Tibial artery (tissue), 4 donors: ENCODE data around the gene SPAG9.

Experiments used
- DNase-seq, 2 donors: peaks; one replicate each; pipeline ENCODE4 v3.0.0-alpha.2; 2019
- H3K27ac ChIP-seq, 2 donors: fragments of 200-600 bp; sonication (generic) in 1 of 2; 1 replicate in 1 of 2; 2 replicates in 1 of 2; pipeline ENCODE4 v1.5.1; 2018 to 2019; ENCODE audit warnings: mild to moderate bottlenecking in 1 of 2
- H3K27me3 ChIP-seq, 2 donors: fragments of 200-600 bp; sonication (generic) in 1 of 2; one replicate each; pipeline versions ENCODE4 v1.5.1 to v1.6.0; 2016 to 2019
- H3K36me3 ChIP-seq, 3 donors: fragments of 200-600 bp; sonication (generic) in 2 of 3; one replicate each; pipeline ENCODE4 v1.5.1; 2016 to 2019; ENCODE audit warnings: mild to moderate bottlenecking in 2 of 3
- H3K4me1 ChIP-seq, 4 donors: fragments of 200-600 bp; sonication (generic) in 2 of 4; 1 replicate in 3 of 4; 2 replicates in 1 of 4; pipeline ENCODE4 v1.5.1; 2016 to 2019
- H3K4me3 ChIP-seq, 2 donors: fragments of 200-600 bp; sonication (generic) in 1 of 2; 1 replicate in 1 of 2; 2 replicates in 1 of 2; pipeline ENCODE4 v1.5.1; 2018 to 2019; ENCODE audit warnings: mild to moderate bottlenecking in 2 of 2
- H3K9me3 ChIP-seq, 3 donors: fragments of 200-600 bp; sonication (generic) in 1 of 3; one replicate each; pipeline ENCODE4 v1.5.1; 2016 to 2019
- intact Hi-C: fragments of 100-400 bp; cut with DNase I; formaldehyde crosslinking; loops from one replicate; pipeline ENCODE4 v1.15.0; 2023; ENCODE audit warnings: low total_unique reads
- TF ChIP-seq, protein P1 (sequence below), 2 experiments: fragments of 200-600 bp in 1 of 2; fragments of 450-650 bp in 1 of 2; IDR thresholded peaks; one replicate each; pipeline ENCODE4 v1.5.1; 2017 to 2019; ENCODE audit warnings: antibody characterized with exemption in 2 of 2, mild to moderate bottlenecking in 1 of 2, moderate library complexity in 1 of 2

The SPAG9 gene

DNA sequence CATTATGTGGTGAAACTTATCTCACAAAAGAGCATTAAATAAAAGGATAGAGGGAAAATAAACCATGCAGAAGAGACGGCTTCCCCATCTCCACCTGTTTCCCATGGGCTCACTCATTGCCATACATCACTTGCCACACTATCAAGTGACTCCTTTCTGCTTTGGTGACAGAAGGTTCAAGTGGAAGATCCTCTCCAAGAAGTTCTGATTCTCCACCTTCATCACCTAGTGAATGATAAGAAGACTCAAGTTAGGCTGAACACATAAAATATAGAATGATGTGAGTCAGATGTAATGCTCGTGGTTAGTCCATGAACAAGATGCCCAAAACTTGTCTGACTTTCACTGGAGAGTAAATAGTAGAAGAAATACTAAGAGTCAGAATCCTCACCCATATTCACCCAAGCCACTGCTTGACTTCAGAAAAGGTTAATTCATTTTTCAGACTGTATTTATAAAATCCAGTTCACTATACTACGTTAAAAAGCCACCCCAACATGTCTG, 154.5 kb downstream of the SPAG9 start:
- Histone ChIP-seq H3K36me3 (peaks cover 13 to 40% (median 22%) of the 10 kb centered on the region in 3 donors), H3K9me3 (no peaks in the 10 kb centered on the region), H3K4me3 (no peak overlapping the region), H3K27me3 (no peaks in the 10 kb centered on the region), H3K27ac (peak overlapping the region; percentile 57 to 63), H3K4me1 (peaks cover 0 to 74% (median 24%) of the 10 kb centered on the region in 4 donors)
- DNase-seq: no peak
- TF ChIP-seq, protein P1, sequence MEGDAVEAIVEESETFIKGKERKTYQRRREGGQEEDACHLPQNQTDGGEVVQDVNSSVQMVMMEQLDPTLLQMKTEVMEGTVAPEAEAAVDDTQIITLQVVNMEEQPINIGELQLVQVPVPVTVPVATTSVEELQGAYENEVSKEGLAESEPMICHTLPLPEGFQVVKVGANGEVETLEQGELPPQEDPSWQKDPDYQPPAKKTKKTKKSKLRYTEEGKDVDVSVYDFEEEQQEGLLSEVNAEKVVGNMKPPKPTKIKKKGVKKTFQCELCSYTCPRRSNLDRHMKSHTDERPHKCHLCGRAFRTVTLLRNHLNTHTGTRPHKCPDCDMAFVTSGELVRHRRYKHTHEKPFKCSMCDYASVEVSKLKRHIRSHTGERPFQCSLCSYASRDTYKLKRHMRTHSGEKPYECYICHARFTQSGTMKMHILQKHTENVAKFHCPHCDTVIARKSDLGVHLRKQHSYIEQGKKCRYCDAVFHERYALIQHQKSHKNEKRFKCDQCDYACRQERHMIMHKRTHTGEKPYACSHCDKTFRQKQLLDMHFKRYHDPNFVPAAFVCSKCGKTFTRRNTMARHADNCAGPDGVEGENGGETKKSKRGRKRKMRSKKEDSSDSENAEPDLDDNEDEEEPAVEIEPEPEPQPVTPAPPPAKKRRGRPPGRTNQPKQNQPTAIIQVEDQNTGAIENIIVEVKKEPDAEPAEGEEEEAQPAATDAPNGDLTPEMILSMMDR (IDR thresholded peaks at IDR 0.05): no peak
- intact Hi-C loops: no loop called here

DNA sequence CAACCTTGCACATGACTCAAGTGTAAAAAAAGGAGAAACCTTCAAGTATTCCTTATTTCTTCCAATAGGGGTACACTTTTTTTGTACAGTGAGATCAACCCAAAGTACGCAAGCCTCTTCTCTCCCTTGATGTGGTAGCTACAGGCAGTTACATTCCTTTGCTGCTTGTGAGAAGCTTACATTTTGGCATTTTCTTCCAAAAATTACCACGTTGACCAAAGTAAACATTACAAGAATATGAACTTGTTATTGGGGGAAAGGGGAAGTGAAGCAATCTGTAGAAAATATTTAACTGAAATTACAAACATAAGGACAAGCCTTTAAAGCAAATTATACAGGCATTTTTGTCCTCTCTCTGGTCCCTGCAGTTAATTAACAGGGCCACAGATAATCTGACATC, 157.5 kb downstream of the SPAG9 start:
- Histone ChIP-seq H3K27ac (peak overlapping the region in 1 of 2 donors; percentile 43), H3K4me3 (no peak overlapping the region), H3K4me1 (peaks cover 0 to 56% (median 16%) of the 10 kb centered on the region in 4 donors), H3K36me3 (peaks cover 0 to 23% (median 6%) of the 10 kb centered on the region in 3 donors), H3K27me3 (no peaks in the 10 kb centered on the region), H3K9me3 (no peaks in the 10 kb centered on the region)
- intact Hi-C loops: no loop called here
- no peak for DNase-seq
- TF ChIP-seq, protein P1 (IDR thresholded peaks at IDR 0.05): peak in 1 of 2 experiments; percentile 8

DNA sequence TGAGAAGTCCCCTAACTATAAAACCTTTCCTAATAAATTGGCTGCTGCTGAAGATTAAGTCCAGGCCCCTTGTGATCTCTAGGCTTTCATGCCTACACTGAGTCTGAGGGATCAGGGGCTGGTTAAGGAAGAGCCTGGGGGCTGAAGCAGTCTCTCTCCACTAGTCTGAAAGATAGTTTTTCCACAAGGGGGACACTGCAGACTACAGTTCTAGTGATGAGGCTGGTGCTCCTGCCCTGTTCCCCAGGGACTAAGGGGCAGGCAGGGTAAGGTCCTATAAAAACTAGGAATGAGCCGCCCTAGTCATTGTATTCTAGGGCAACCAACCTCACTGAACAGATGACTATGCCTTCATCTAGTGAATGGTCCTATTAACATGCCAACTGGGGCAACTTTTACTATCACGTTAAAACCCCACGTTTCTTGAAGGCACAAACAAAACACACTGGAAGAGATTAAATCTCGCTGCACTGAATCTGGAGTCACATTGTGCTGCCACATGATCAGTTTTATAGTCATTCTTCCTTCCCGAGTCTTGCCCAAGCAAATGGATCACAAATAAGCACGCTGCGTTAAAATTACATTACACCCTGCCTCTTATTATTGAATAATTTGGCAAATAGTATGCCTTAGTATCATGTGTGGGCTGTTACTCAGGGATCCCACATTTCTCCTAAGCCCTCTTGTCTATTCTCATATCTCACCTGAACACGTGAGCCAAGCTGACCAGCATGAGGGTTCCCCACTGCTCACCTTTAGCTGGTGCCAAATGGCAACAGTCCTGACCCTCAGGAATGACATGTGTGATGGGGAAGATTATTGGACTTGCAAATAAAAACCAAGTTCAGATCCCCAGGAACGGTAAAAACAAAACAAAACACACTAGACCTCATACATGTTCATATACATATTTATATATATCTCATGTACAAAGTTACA, 159.1 kb downstream of the SPAG9 start:
- Histone ChIP-seq H3K4me3 (no peak overlapping the region), H3K36me3 (peaks cover 0 to 19% (median 6%) of the 10 kb centered on the region in 3 donors), H3K27ac (no peak overlapping the region), H3K9me3 (no peaks in the 10 kb centered on the region), H3K27me3 (no peaks in the 10 kb centered on the region), H3K4me1 (peaks cover 0 to 46% (median 8%) of the 10 kb centered on the region in 4 donors)
- intact Hi-C loops: no loop called here
- no peak for DNase-seq
- TF ChIP-seq, protein P1 (IDR thresholded peaks at IDR 0.05): no peak

DNA sequence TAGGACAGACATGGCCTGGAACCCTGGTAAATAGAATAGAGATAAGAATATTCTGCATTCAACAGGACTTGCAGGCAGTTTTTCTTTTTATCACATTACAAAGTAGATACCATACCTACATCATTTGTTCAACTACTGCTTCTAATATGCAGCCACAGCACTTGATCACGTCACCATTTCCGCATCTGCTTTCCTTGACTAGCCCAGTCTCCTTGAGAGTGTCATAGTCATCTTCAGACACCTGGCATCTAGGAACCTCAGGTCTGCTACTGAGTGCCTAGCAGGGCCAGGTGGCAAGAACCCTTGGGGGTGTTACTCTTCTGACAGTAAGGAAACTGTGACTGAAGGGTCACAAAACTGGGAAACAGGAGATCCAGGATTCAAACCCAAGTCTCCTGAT, 161.3 kb downstream of the SPAG9 start:
- TF ChIP-seq, protein P1 (IDR thresholded peaks at IDR 0.05): no peak
- intact Hi-C loops: loop anchor here (10.0 kb wide), 1 partner anchor 175 kb away; no protein-coding TSS in a partner anchor
- no peak overlapping the region for H3K4me3 ChIP-seq
- no peak overlapping the region for H3K27ac ChIP-seq
- H3K4me1 ChIP-seq: peaks cover 0 to 46% (median 28%) of the 10 kb centered on the region in 4 donors
- H3K27me3 ChIP-seq: no peaks in the 10 kb centered on the region
- H3K36me3 ChIP-seq: peaks cover 0 to 10% (median 0%) of the 10 kb centered on the region in 3 donors
- H3K9me3 ChIP-seq: no peaks in the 10 kb centered on the region
- DNase-seq: no peak

DNA sequence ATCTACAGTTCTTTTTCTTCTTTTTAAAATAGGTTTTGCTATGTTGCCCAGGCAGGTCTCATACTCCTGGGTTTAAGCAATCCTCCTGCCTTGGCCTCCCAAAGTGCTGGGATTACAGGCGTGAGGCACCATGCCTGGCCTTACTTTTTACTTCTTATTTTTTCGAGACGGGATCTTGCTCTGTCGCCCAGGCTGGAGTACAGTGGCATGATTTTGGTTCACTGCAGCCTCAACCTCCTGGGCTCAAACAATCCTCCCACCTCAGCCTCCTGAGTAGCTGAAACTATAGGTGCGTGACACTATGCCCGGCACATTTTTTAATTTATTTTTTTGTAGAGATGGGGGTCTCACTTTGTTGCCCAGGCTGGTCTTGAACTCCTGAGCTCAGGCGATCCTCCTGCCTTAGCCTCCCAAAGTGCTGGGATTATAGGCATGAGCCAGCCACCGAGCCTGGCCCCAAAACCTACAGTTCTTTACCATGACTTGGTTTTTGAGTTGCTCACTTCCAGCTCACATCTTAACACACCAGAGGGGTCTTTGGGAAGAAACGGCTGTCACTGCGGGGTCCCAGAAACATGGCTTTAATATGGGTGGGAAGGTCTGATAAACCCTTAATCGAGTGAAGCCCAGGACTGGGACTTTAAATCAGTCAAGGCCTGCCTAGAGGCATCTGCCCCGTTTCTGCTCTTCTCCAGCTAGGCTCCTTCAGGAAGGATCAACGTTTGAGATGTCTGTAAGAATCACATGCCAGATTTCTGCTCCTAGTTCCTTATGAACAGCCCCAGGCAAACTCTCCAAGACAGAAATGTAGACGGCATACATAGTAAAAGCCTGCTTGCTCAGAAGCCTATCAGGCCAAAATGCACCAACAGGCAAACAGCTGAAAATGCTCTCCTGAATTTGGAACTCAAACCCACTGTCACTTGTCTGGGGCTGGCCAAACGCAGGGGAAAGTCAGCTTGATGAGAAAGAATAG, 162.8 kb downstream of the SPAG9 start:
- Histone ChIP-seq H3K4me1 (peaks cover 0 to 48% (median 30%) of the 10 kb centered on the region in 4 donors), H3K27me3 (no peaks in the 10 kb centered on the region), H3K9me3 (no peaks in the 10 kb centered on the region), H3K36me3 (peaks cover 0 to 10% (median 0%) of the 10 kb centered on the region in 3 donors), H3K4me3 (no peak overlapping the region), H3K27ac (no peak overlapping the region)
- no peak for DNase-seq
- intact Hi-C loops: loop anchor here (10.0 kb wide), 1 partner anchor 173 kb away; no protein-coding TSS in a partner anchor
- TF ChIP-seq, protein P1 (IDR thresholded peaks at IDR 0.05): no peak
